Midbrain (tissue), 1 donor: ENCODE measurements around the gene CD48.
A peak's percentile ranks its signal among the peaks of the same experiment; 100 is the strongest.
"Not testable (repeated sequence)": the region's sequence is repeated elsewhere in the genome, so short reads cannot be mapped to it uniquely, and the experiment has no call there.

Source experiments
- DNase-seq: peaks from one replicate; lab custom pipeline; 2025; lab: John Stamatoyannopoulos, UW

CD48 gene

DNA sequence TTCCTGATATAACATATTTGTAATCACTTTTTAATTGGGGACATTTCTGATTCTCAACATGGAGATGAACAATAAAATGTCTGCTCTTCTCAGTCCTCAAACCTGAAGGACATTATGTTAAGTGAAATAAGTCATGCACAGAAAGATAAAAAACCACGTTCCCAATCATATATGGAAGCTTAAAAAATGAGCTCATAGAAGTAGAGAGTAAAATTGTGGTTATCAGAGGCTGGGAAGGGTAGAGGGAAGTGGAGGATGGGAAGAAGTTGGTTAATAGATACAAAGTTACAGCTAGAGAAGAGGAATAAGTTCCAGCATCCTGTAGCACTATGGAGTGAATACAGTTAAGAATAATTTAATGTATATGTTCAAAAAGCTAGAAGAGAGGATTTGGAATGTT is 1.5 kb upstream of the CD48 start:
- no peak for DNase-seq

DNA sequence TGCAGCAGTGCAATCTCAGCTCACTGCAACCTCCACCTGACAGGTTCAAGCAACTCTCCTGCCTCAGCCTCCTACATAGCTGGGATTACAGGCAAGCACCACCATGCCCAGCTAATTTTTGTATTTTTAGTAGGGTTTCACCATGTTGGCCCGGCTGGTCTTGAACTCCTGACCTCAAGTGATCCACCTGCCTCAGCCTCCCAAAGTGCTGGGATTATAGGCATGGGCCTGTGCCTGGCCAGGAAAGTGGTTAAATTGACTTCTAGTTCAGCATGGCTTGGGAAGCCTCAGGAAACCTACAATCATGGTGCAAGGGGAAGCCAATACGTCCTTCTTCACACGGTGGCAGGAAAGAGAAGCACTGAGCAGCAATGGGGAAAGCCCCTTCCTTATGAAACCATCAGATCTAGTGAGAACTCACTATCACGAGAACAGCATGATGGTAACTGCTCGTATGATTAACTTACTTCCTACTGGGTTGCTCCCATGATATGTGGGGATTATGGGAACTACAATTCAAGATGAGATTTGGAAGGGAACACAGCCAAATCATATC is 981 bp upstream of the CD48 start:
- DNase-seq: not testable (repeated sequence)

DNA sequence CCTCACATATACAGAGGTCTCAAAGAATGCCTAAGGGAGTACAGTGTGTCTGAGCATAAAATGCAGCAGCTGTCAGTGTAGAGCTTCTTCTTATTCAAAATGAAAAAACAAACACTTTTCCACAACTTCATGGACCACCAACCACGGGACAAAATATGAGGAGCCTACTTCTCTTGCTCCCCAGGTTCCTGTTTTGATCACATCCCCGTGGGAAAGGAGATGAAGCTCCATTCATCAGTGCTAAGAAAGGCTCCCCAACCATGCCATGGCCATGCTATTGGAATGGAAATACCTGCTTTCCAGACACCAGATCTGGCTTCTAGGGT is 383 bp downstream of the CD48 start:
- no peak for DNase-seq

DNA sequence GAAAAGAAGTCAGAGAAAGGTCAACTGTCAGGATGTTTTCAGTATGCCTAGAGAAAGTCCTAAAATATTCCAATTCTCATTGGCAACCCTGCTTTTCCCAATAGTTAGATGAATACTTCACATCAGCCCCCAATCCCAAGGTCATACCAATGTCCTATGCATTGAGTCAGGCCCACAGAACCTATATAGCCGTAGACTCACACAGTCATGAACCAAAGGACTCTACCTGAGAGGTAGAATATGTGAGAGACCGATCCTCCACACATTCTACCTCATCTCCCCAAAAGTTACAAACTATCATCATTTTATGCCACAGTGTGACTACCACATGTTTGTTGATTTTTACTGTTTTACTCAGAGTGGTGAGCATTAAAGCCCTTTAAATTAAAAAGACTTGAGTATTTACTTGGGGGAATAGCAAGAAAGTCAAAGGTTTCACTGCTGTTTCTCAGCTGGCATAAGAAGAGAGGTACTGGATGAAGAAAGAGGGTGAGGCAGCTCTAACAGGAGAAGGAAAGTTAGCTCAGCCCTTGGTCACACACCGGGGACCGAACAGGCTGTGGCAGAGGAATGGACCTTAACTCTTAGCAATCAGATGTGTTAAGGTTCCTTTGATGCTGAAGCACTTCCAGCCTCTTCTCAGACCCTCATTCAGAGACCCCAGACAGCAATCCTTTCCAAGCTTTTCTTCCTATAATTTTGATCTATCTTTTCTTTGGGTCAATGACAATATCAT is 937 bp downstream of the CD48 start:
- no peak for DNase-seq

DNA sequence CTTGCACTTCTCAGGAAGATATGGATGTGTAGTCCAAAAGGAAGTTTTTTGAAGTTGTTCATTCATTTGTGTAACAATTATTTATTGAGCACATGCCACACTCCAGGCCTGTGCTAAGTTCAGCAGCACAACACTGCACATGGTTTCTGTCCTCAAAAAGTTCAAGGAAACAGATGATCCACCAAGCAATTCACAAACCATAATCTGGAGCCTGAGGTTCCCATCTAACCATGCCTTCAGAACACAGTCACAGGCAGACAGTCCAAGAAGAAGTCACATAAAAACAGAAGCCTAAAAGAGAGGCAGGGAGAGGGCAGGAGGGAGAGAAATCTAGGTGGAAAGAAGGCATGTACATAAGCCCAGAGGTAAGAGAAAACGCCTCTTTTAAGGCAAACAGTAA is 1.9 kb downstream of the CD48 start:
- no peak for DNase-seq

DNA sequence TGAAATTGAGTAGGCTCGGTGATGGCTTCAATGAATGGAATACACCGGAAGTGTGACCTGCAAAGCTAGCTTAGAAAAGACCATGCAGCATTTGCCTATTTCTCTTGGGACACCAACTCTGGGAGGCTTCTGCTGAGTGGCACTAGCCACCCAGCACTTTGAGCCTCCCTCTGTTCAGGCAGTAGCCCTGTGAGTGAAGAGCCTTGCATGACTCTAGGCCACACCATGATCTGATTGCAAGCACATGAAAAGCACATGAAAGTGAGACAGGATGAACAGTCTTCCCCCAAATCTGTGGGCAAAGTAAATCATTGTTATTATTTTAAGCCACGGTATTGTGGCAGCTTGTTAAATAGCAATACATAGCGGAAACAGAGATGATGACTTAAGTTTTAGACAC is 2.8 kb downstream of the CD48 start:
- DNase-seq: no peak

DNA sequence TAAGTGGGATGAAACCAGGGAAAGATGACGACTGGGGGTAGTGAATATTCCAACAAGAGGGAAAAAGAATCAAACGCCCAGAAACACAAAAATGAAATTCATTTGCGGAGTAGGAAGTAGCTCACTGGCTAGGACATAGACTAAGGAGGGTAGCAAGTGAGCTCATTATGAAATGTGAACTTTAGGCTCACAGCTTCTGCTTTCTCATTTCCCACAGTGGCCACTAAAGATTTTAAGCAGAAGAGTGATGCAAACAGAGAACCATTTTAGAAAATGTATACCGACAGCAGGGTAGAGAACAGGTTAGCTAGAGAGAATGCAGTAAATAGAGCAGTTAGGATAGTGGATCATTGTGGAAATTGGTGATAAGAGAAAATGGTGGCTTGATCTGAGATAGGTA is 3.5 kb downstream of the CD48 start:
- no peak for DNase-seq

DNA sequence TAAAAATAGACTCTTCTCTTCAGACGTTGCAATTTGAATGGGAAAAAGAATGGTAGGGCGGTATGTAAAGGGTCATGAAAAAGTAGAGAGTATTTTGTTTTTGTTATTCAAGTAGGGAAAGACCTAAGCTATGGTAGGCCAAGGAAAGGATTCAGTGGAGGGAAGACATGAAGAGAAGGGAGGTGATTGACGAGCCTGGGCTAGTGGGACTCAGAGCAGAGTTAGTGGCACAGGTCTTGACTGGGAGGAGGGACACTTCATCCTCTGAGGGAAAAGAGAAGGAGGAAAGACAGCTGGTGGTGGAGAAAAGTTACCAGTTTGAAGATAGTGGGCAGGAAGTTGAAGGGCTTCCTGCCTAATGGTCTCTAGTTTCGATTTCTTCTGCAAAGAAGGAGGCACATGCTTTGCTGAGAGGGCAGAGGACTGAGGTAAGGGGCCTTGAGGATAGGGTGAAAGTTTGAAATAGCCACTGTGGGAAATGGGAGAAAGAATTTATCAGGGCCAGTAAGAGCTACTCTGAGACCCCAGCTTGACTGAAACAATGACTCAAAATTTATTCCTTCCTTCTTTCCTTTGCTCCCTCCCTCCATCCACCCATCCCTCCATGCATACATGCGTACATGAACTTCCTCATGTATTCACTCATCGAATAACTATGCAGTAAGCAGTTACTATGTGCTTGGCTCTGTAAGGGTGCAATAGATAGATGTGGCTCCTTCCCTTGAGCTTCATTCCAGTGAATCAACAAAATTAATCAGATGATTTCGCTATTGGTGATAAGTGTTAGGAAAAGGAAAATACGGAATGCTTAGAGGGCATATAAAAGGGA is 4.2 kb downstream of the CD48 start:
- no peak for DNase-seq

DNA sequence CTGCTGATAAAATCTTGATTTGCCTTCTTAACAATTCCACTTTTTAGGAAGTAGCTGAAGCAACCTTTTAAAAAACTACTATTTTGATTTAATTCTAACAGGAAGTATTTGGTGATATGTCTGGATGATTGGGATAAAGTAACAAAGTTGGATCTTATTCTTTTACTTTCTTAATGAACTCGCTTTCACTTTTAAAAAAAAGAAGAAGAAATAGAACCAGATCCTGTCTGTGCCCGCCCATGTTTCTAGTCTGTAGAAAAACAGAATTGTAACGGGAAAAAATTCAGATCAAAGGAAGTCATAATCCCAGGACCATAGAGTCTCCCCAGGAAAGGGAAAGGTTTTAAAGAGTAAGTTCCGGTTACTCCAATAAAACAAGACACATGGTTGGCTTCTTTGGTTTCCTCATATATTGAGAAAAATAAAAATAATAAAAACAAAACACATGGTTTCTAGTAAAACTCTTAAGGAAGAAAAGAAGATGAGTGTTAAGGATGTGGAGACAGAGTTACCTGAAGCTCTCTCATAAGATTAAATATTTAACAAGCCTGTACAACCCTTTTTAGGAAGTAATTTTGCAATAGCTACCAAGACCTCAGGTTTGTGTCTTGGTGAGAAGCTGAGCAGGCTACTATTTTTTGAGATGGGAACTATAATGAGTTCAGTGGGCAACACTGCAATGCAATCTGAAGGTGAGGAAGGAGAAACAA is 4.9 kb downstream of the CD48 start:
- no peak for DNase-seq

DNA sequence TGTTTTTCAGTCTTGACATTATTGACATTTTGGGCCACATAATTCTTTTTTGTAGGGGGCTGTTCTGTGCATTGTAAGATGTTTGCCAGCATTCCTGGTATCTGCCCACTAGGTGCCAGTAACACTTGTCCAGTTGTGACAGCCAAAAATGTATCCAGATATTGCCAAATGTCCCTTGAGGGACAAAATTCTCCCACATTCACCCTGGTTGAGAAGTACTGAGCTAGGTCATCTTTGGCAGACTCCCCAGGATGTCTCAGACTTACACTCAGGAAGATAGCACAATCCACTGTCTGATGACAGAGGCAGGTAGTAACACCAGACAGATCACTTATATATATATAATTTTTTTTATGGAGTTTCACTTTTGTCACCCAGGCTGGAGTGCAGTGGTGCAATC is 5.9 kb downstream of the CD48 start:
- DNase-seq: no peak

DNA sequence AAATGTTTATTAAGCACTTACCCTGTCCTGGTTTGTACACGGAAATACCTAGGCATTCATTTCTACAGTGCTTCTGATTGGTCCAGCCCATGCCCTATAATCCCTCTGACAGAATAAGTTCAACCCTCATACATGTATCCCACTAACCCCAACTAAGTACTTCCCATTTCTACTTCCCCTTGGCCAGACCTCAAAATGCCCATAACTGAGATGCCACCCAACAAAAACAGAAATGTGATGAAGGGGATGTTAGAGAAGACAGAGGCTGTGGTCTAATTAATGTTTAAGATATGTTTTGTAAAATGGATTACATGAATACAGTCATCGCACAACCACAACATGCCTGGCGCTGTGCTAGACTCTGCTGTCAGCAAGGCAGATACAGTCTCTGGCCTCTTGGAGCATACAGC is 6.4 kb downstream of the CD48 start:
- DNase-seq: not testable (repeated sequence)

DNA sequence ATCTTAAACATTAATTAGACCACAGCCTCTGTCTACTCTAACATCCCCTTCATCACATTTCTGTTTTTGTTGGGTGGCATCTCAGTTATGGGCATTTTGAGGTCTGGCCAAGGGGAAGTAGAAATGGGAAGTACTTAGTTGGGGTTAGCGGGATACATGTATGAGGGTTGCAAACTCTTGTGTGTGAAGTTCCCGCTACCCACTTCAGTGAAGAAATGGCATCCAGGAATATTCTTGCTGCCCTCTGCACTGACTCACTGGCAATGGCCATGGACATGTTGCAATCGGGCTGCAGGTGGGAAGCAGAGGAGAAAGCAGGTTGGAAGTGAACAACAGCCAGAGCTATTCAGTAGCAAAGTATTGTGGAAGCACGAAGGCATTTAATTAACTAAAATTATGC is 7.4 kb downstream of the CD48 start:
- peak; percentile 7 for DNase-seq

DNA sequence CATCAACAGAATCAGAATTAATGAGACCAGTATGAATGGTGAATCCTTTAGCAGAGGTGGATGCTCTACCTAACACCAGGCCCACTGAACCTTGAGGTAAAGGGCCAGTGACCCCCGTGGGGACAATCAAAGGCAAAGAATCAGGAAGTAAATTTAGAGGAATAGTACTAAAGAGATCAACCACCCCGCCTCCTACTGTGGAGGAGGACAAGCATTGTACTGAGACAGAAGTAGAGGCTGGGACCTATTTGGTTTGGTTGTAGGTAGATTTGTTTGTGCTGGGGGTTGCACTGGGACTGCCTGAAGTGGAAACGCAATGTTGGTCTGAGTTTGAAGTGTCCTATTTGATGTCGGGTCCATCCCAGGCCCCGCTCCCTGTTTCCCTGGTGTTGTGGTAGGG is 9.5 kb downstream of the CD48 start:
- DNase-seq: no peak

DNA sequence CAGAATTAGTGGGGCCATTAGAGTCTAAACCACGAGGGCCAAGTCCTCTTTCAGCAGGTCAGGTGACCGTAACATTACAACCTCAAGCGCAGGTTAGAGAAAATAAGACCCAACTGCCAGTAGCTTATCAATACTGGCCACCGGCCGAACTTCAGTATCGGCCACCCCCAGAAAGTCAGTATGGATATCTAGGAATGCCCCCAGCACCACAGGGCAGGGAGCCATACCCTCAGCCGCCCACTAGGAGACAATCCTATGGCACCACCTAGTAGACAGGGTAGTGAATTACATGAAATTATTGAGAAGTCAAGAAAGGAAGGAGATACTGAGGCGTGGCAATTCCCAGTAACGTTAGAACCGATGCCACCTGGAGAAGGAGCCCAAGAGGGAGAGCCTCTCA is 19.2 kb downstream of the CD48 start:
- not testable (repeated sequence) for DNase-seq

DNA sequence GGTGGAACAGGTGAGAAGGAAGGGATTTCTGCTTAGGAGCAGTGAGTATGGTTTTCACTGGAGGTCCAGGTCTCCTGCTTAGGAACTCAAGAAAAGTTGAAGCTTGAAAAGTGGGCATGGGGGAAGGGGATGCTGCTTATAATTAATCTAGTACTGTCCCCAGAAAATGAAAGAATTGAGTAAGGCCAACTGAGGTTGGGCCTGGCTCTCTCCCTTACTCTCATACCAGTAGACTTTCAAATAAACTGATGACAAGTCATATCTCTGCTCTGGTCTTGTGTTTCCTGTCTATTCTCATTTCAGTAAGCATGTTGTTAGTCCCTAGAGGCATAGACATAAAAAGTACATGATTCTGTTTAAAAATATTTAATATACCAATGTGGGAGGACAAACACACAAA is 26.4 kb downstream of the CD48 start:
- DNase-seq: no peak

DNA sequence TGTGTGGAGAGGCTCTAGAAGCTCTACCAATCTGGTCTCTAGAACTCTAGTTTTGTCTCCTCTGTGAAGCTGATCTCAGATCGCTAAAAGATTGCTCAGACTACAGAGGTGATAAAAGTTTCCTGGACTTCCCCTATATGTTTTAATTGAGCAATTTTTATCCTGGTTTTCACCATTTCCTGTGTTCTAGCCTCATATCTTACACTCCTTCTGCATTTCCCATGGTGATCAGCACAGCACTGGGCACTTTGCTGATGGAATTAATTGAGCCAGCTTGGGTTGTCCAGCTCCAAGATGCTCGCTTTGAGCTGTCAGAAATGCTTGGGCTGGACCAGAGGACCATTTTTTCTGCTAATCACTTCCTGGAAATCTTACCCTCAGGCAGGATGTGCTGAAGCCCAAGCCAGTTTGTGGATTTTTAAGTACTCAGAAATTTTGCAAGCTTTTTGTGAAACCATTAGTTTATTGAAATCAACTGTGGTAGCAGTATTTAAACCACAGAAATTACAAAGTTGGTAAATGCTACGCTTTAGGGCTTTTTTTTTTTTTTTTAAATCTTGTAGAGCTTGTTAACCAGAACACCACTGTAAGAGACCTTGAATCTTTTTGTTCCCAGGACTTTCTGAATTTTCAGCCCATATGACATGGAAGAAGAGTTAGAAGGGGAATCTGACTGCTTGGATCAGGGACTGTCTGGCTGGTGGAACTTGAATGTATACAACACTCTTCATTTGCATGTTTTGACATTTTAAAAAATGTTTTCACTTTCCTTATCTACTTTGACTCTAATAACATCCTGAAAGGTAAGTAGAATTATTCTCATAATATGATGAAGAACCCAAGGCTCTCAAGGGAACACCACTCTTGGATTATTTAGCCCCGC is 28.4 kb downstream of the CD48 start:
- DNase-seq: no peak

DNA sequence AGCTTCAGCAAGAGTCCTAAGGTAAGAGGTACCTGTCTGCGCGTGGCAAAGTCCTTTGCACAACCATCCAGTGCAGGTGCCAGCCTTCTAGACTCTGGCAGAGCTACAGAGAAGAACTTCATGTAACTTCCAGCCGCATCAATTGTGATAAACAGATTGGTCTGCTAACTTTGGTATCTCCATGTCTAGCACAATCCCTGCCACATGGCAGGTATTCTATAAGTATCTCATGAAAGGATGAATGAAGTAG is 29.8 kb downstream of the CD48 start:
- DNase-seq: no peak

DNA sequence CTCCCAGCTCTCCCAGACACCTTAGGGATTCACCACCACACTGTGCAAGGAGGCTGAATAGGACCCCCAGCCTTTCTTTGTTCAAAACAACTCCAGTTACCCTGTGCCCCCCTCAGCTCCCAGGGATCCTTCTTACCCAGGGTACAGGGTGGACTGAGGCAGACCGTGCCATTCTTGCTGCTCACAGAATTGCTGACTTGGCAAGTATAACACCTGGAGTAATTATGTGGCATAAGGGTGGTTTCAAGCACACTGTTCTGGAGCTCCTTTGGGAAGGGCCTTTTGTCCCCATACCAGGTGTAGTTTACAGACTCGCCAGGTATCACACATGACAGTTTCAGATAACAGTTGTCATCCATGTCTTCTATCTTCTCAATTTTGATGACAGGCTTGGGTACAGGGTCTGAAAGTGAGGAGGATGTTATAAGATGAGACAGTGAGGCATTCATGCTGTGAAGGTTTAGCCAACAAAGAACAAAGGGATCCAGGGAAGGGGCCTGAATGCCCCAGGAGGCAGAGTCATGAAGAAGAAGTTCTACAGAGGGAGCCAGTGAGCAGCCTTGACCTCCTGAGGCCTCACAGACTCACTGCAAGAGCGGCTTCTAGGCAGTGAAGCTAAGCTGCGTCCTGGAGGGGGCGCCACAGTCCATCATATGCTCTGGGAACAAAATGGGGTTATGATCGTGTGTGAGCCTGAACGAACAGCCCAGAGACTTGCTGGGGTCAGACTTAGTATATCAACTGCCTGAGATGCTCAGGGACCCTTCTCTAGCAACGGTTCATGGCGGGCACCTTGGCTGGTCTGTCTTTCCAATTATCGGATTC is 30.3 kb downstream of the CD48 start:
- DNase-seq: peak; percentile 19

DNA sequence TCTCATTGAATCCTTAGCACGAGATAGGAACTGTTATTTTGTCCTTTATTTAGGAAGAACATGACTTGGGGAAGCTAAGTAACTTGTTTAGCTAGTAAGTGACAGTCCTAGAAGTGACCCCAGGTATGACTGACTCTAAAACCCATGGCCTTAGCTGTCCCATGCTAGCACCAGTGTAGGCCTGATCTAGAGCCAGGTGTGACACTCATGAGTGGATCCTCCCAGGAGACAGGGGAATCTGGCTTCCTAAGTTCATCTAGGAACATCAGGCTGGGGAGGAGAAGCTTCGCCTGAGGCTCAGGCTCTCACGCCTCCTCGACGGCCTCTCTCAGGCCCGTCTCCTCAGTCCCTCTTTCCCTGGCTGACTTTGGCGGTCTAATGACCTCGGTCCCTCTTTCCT is 31.2 kb downstream of the CD48 start:
- DNase-seq: no peak

DNA sequence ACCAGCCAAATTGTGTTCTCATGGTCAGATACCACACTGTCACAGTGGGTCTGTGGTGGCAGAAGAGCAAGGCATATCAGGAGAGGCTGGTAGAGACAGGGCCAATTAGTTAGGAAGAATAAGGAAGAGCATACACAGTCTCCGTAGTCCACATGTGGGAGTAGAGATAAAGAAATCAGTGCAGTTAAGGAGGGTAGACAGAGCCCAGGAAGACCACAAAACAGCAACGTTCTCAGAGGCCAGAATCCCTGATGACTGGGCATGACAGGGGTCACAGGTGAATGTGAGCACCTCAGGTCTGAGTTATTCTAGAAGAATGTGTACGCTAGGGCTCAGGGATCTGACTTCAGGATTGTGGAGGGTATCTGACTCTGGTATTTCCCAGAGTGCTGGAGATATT is 31.7 kb downstream of the CD48 start:
- DNase-seq: no peak
